DOHH2 (cell line): ENCODE measurements around the gene PROC.

Experiments used
- EZH2phosphoT487 ChIP-seq: fragments of 200-600 bp; sonication (generic); IDR thresholded peaks from 2 replicates; pipeline ENCODE4 v1.6.1; 2017; ENCODE audit warnings: borderline replicate concordance, mild to moderate bottlenecking, antibody characterized with exemption, low read length, moderate library complexity, mixed read lengths
- TF ChIP-seq, protein P1 (sequence below): fragments of 200-600 bp; sonication (generic); IDR thresholded peaks from one replicate; pipeline ENCODE4 v1.5.1; 2014; ENCODE audit warnings: antibody characterized with exemption, mild to moderate bottlenecking, low read depth, low read length; ENCODE audit not compliant: poor library complexity, severe bottlenecking

DNA sequence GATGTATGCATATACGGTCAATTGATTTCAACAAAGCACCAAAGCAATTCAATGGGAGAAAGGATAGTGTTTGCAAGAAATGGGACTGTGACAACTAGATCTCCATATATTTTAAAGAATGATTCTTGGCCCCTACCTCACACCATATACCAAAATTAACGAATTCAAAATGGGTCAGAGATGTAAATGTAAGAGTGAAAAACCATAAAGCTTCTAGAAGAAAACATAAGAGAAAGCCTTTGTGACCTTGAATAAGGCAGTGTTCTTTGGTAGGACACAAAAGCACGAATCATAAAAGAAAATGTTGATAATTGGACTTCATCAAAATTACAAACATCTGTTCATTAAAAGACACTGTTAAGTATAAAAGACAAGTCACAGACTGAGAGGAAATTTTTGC, 5.0 kb upstream of the PROC start:
- TF ChIP-seq, protein P1, sequence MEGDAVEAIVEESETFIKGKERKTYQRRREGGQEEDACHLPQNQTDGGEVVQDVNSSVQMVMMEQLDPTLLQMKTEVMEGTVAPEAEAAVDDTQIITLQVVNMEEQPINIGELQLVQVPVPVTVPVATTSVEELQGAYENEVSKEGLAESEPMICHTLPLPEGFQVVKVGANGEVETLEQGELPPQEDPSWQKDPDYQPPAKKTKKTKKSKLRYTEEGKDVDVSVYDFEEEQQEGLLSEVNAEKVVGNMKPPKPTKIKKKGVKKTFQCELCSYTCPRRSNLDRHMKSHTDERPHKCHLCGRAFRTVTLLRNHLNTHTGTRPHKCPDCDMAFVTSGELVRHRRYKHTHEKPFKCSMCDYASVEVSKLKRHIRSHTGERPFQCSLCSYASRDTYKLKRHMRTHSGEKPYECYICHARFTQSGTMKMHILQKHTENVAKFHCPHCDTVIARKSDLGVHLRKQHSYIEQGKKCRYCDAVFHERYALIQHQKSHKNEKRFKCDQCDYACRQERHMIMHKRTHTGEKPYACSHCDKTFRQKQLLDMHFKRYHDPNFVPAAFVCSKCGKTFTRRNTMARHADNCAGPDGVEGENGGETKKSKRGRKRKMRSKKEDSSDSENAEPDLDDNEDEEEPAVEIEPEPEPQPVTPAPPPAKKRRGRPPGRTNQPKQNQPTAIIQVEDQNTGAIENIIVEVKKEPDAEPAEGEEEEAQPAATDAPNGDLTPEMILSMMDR = no peak
- no peak for TF ChIP-seq EZH2phosphoT487
